GM19455 (cell line): Measurements from ENCODE around the gene PTPRM.

Source experiments
- ATAC-seq: cut with Tn5 transposase; IDR thresholded peaks from one replicate; pipeline ENCODE4 v1.9.1; 2021; ENCODE audit not compliant: unreplicated experiment

The PTPRM gene

GRCh38 chr18:8401606-8402005, 834.5 kb downstream of the PTPRM start:
- ATAC-seq, result no peak

GRCh38 chr18:8402237-8402636, 835.1 kb downstream of the PTPRM start:
- ATAC-seq, result no peak

GRCh38 chr18:8403713-8404112, 836.6 kb downstream of the PTPRM start:
- ATAC-seq, result no peak

GRCh38 chr18:8406186-8406867, 839.2 kb downstream of the PTPRM start:
- ATAC-seq, result no peak

GRCh38 chr18:8406868-8407250, 839.7 kb downstream of the PTPRM start:
- ATAC-seq, result no peak

- no peak for ATAC-seq
Measured at GRCh38 chr18:8409151-8409550, 842.0 kb downstream of the PTPRM start.

GRCh38 chr18:8411492-8411891, 844.4 kb downstream of the PTPRM start:
- no peak for ATAC-seq

- no peak for ATAC-seq
Measured at GRCh38 chr18:8412117-8412516, 845.0 kb downstream of the PTPRM start.

GRCh38 chr18:8413189-8413588, 846.1 kb downstream of the PTPRM start:
- no peak for ATAC-seq

GRCh38 chr18:8413751-8414150, 846.6 kb downstream of the PTPRM start:
- ATAC-seq, result no peak

GRCh38 chr18:8416212-8417019, 849.3 kb downstream of the PTPRM start:
- ATAC-seq, result no peak

GRCh38 chr18:8422391-8422790, 855.3 kb downstream of the PTPRM start:
- no peak for ATAC-seq

- ATAC-seq, result no peak
Measured at GRCh38 chr18:8423051-8423557, 856.0 kb downstream of the PTPRM start.

GRCh38 chr18:8424481-8424880, 857.4 kb downstream of the PTPRM start:
- ATAC-seq, result no peak

- no peak for ATAC-seq
Measured at GRCh38 chr18:8424917-8425725, 858.0 kb downstream of the PTPRM start.

GRCh38 chr18:8426401-8426800, 859.3 kb downstream of the PTPRM start:
- no peak for ATAC-seq

GRCh38 chr18:8427339-8427738, 860.2 kb downstream of the PTPRM start:
- ATAC-seq, result no peak

GRCh38 chr18:8428951-8429350, 861.8 kb downstream of the PTPRM start:
- ATAC-seq, result no peak

GRCh38 chr18:8431036-8431435, 863.9 kb downstream of the PTPRM start:
- no peak for ATAC-seq

- ATAC-seq, result no peak
Measured at GRCh38 chr18:8433323-8433722, 866.2 kb downstream of the PTPRM start.

- no peak for ATAC-seq
Measured at GRCh38 chr18:8433771-8434170, 866.7 kb downstream of the PTPRM start.
